ENCODE data around the gene RFT1.

The RFT1 gene

GRCh38 chr3:53122933-53123305, 7.3 kb downstream of the RFT1 start:
- no peak for DNase-seq

- DNase-seq = no peak
Observed at GRCh38 chr3:53122255-53122932, 7.8 kb downstream of the RFT1 start.

GRCh38 chr3:53120336-53120735, 9.9 kb downstream of the RFT1 start:
- DNase-seq = no peak

- no peak for DNase-seq
Observed at GRCh38 chr3:53116956-53117355, 13.3 kb downstream of the RFT1 start.

GRCh38 chr3:53114412-53115074, 15.7 kb downstream of the RFT1 start:
- DNase-seq = no peak

GRCh38 chr3:53114011-53114400, 16.2 kb downstream of the RFT1 start:
- peak; percentile 88 for DNase-seq

- DNase-seq = no peak
Observed at GRCh38 chr3:53113293-53114010, 16.8 kb downstream of the RFT1 start.

- DNase-seq = no peak
Observed at GRCh38 chr3:53111822-53112221, 18.4 kb downstream of the RFT1 start.

- DNase-seq = peak; percentile 56
Observed at GRCh38 chr3:53109891-53110771, 20.1 kb downstream of the RFT1 start.

GRCh38 chr3:53109190-53109589, 21.0 kb downstream of the RFT1 start:
- DNase-seq = peak; percentile 24

- no peak for DNase-seq
Observed at GRCh38 chr3:53104762-53105161, 25.5 kb downstream of the RFT1 start.

GRCh38 chr3:53103397-53104296, 26.6 kb downstream of the RFT1 start:
- DNase-seq = no peak

GRCh38 chr3:53102601-53103147, 27.6 kb downstream of the RFT1 start:
- DNase-seq = peak; percentile 47

GRCh38 chr3:53101956-53102355, 28.3 kb downstream of the RFT1 start:
- no peak for DNase-seq

GRCh38 chr3:53100818-53101466, 29.3 kb downstream of the RFT1 start:
- peak; percentile 56 for DNase-seq

- DNase-seq = peak; percentile 14
Observed at GRCh38 chr3:53097887-53098286, 32.3 kb downstream of the RFT1 start.

GRCh38 chr3:53092942-53093341, 37.3 kb downstream of the RFT1 start:
- DNase-seq = no peak

- DNase-seq = no peak
Observed at GRCh38 chr3:53092216-53092615, 38.0 kb downstream of the RFT1 start.

GRCh38 chr3:53091011-53091410, 39.2 kb downstream of the RFT1 start:
- no peak for DNase-seq

- no peak for DNase-seq
Observed at GRCh38 chr3:53089511-53089910, 40.7 kb downstream of the RFT1 start.

GRCh38 chr3:53085476-53085875, 44.8 kb downstream of the RFT1 start:
- DNase-seq = no peak

Measured in CD4-positive, alpha-beta T cell treated with Interleukin-17A for 4 hours (primary cell).